Measurements from ENCODE around the gene TLL1. TPM values are rescaled to one million over a fixed set of nuclear protein-coding genes. Genes with fewer than 3 reads are reported as not detected.

TLL1 gene
- total RNA-seq, 4 donors from 2014 or later = 5.6 to 10.9 (median 8.6) TPM

- Histone ChIP-seq H3K36me3 (no peaks in the 10 kb centered on the region), H3K4me3 (no peak overlapping the region), H3K9me3 (no peaks in the 10 kb centered on the region), H3K27ac (replicated peaks in 1 of 4) (no peak overlapping the region), H3K27me3 (no peaks in the 10 kb centered on the region), H3K4me1 (peaks cover 0 to 5% (median 0%) of the 10 kb centered on the region in 4 donors)
- TF ChIP-seq, protein P1, sequence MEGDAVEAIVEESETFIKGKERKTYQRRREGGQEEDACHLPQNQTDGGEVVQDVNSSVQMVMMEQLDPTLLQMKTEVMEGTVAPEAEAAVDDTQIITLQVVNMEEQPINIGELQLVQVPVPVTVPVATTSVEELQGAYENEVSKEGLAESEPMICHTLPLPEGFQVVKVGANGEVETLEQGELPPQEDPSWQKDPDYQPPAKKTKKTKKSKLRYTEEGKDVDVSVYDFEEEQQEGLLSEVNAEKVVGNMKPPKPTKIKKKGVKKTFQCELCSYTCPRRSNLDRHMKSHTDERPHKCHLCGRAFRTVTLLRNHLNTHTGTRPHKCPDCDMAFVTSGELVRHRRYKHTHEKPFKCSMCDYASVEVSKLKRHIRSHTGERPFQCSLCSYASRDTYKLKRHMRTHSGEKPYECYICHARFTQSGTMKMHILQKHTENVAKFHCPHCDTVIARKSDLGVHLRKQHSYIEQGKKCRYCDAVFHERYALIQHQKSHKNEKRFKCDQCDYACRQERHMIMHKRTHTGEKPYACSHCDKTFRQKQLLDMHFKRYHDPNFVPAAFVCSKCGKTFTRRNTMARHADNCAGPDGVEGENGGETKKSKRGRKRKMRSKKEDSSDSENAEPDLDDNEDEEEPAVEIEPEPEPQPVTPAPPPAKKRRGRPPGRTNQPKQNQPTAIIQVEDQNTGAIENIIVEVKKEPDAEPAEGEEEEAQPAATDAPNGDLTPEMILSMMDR (IDR thresholded peaks at IDR 0.05) = no peak
- WGBS = 81% methylated on average over 3 of the region's 3 CpGs
- DNase-seq (ENCODE audit: extremely low spot score) = no peak
- intact Hi-C loops (cut with DNase I) = no loop called here
Observed at GRCh38 chr4:166091146-166091545, 218.1 kb downstream of the TLL1 start.

DNA sequence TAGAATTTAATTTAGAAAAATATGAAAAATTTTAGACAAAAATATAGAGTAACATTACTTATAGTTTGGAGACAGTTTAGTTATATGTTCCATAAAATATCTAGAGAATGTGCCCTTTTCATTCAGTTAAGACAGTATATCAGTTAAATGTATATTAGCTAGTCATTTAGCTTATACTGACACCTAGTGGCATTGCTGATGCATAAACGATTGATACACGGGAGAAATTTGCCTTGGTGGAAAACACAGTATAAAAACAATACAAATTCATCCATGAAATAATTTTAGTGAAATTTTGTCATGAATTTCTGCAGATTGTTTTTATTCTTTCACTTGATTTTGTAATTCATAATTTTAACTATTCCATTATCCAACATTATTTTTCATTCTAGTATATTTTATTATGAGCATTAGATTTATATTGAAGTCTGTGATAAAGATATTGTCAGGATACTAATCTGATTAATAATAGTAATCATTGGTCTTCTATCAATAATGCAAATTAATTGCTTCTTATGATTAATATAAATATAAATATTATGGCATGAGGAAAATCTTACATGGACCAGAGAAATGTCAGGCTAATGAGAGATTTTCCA lies 219.0 kb downstream of the TLL1 start:
- no peak overlapping the region for H3K27ac ChIP-seq (replicated peaks in 1 of 4)
- DNase-seq (ENCODE audit: extremely low spot score) = no peak
- no peaks in the 10 kb centered on the region for H3K27me3 ChIP-seq
- no peaks in the 10 kb centered on the region for H3K9me3 ChIP-seq
- no peak overlapping the region for H3K4me3 ChIP-seq
- peaks cover 0 to 5% (median 0%) of the 10 kb centered on the region in 4 donors for H3K4me1 ChIP-seq
- intact Hi-C loops (cut with DNase I) = loop anchor here (2.0 kb wide), 1 partner anchor 555 kb away; no protein-coding TSS in a partner anchor
- H3K36me3 ChIP-seq = no peaks in the 10 kb centered on the region
- no peak for TF ChIP-seq POLR2AphosphoS5 (IDR thresholded peaks at IDR 0.05)
- TF ChIP-seq POLR2A (IDR thresholded peaks at IDR 0.05; ENCODE audit: low read depth) = no peak
- TF ChIP-seq, protein P1 (IDR thresholded peaks at IDR 0.05) = peak; percentile 65 to 69 (median 68)
- TF ChIP-seq EP300 (IDR thresholded peaks at IDR 0.05) = no peak
- 0% methylated on average over 2 of the region's 2 CpGs for WGBS

- Histone ChIP-seq H3K27me3 (no peaks in the 10 kb centered on the region), H3K9me3 (no peaks in the 10 kb centered on the region), H3K4me1 (peaks cover 0 to 5% (median 0%) of the 10 kb centered on the region in 4 donors), H3K27ac (replicated peaks in 1 of 4) (no peak overlapping the region), H3K4me3 (no peak overlapping the region), H3K36me3 (no peaks in the 10 kb centered on the region)
- intact Hi-C loops (cut with DNase I) = loop anchor here (2.0 kb wide), 1 partner anchor 556 kb away; no protein-coding TSS in a partner anchor
- 74% methylated on average over 7 of the region's 7 CpGs for WGBS
- TF ChIP-seq POLR2AphosphoS5 (IDR thresholded peaks at IDR 0.05) (no peak), POLR2A (IDR thresholded peaks at IDR 0.05; ENCODE audit: low read depth) (no peak), EP300 (IDR thresholded peaks at IDR 0.05) (no peak)
- TF ChIP-seq, protein P1 (IDR thresholded peaks at IDR 0.05) = no peak
- no peak for DNase-seq (ENCODE audit: extremely low spot score)
Observed at GRCh38 chr4:166092797-166093290, 219.8 kb downstream of the TLL1 start.

DNA sequence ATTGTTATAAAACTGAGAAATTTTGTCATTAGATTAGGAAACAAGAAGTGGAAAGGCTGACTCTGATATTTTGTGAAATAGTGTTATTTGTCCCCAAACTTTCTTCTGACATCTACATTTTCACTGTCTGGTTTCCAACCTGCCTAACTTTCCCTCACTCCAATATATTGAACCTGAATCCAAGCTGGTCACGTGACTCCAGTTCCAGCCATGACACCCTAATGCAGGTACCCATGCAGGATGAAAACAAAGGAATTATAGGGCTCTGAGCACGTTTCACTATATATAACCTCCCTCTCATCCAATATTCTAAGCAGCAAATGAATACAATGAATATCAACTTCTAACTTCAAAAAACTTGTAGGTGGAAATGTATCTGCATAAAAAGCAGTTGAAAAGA lies 231.6 kb downstream of the TLL1 start:
- Histone ChIP-seq H3K4me1 (no peaks in the 10 kb centered on the region), H3K4me3 (no peak overlapping the region), H3K27me3 (no peaks in the 10 kb centered on the region), H3K9me3 (peaks cover 0 to 7% (median 2%) of the 10 kb centered on the region in 4 donors), H3K36me3 (no peaks in the 10 kb centered on the region), H3K27ac (replicated peaks in 1 of 4) (no peak overlapping the region)
- intact Hi-C loops (cut with DNase I) = no loop called here
- 75% methylated on average over 2 of the region's 2 CpGs for WGBS
- no peak for DNase-seq (ENCODE audit: extremely low spot score)
- TF ChIP-seq, protein P1 (IDR thresholded peaks at IDR 0.05) = no peak
- no peak for TF ChIP-seq POLR2AphosphoS5 (IDR thresholded peaks at IDR 0.05)
- TF ChIP-seq EP300 (IDR thresholded peaks at IDR 0.05) = no peak
- no peak for TF ChIP-seq POLR2A (IDR thresholded peaks at IDR 0.05; ENCODE audit: low read depth)

DNA sequence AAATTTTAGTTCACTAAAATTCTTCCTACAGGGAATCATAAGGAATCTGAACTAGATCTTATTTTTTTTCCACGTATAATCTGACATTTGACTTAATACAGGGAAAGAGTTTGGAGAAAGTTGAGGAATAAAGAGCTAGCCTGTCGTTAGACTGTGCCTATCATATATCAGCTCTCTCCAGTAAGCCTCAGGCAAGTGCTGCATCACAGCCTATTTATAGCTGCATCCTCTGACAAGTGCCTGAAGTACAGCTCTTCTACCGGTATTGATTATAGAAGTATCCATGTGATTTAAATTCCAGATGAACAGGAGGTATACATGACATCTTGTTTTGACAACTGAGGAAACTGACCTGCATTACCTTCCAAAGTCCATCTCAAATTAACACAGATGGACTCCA lies 248.9 kb downstream of the TLL1 start:
- H3K4me1 ChIP-seq = peaks cover 0 to 13% (median 8%) of the 10 kb centered on the region in 4 donors
- DNase-seq (ENCODE audit: extremely low spot score) = no peak
- intact Hi-C loops (cut with DNase I) = no loop called here
- no peak for TF ChIP-seq POLR2A (IDR thresholded peaks at IDR 0.05; ENCODE audit: low read depth)
- TF ChIP-seq, protein P1 (IDR thresholded peaks at IDR 0.05) = no peak
- no peak for TF ChIP-seq POLR2AphosphoS5 (IDR thresholded peaks at IDR 0.05)
- no peak for TF ChIP-seq EP300 (IDR thresholded peaks at IDR 0.05)
- H3K36me3 ChIP-seq = no peaks in the 10 kb centered on the region
- 34% methylated on average over 3 of the region's 3 CpGs for WGBS
- H3K4me3 ChIP-seq = no peak overlapping the region
- H3K27ac ChIP-seq (replicated peaks in 1 of 4) = no peak overlapping the region
- H3K27me3 ChIP-seq = no peaks in the 10 kb centered on the region
- H3K9me3 ChIP-seq = no peaks in the 10 kb centered on the region

All from esophagus muscularis mucosa (tissue), 4 donors.